ENCODE data around the gene SYAP1. TPM values are rescaled to one million over a fixed set of nuclear protein-coding genes. Genes with fewer than 3 reads are reported as not detected.

Gene SYAP1
- total and polyA plus RNA-seq, 9 of the 15 experiments (the other 6 are each of a cell fraction or from before 2014, with no cell fraction given) = 5.7 to 35.3 (median 27.6) TPM

DNA sequence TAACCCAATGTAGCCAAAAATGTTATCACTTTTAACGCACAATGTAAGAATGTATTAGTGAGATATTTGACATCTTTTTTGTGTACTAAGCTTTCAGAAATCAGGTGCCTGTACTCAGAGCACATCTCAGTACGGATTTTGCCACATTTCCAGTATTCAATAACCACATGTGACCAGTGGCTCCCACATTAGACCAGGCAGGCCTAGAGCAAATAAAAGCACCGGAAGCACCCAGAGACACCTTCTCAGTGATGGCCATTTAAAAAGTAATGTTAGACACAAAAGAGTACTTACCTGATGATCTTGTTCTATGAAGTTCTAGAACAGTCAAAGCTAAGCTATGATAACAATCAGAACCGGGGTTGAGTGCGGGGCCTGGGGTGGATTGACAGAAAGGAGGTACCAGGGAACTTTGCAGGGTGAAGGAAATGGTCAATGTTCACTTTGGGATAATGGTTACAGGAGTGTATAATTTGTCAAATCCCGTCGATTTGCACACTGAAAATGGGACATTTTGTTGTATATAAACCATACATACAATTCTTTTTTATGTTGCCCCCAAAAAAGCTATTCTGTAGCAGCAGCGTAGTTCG is 8.1 kb upstream of the SYAP1 start (continued):
- TF ChIP-seq, protein P1, sequence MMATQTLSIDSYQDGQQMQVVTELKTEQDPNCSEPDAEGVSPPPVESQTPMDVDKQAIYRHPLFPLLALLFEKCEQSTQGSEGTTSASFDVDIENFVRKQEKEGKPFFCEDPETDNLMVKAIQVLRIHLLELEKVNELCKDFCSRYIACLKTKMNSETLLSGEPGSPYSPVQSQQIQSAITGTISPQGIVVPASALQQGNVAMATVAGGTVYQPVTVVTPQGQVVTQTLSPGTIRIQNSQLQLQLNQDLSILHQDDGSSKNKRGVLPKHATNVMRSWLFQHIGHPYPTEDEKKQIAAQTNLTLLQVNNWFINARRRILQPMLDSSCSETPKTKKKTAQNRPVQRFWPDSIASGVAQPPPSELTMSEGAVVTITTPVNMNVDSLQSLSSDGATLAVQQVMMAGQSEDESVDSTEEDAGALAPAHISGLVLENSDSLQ (IDR thresholded peaks at IDR 0.05) = peak; percentile 32; the same call in 1 of the 2 replicates
- TF ChIP-seq KAT7 (CRISPR knock-in tag; IDR thresholded peaks at IDR 0.05; ENCODE audit: borderline replicate concordance) = peak; percentile 40; the same call in 1 of the 2 replicates

DNA sequence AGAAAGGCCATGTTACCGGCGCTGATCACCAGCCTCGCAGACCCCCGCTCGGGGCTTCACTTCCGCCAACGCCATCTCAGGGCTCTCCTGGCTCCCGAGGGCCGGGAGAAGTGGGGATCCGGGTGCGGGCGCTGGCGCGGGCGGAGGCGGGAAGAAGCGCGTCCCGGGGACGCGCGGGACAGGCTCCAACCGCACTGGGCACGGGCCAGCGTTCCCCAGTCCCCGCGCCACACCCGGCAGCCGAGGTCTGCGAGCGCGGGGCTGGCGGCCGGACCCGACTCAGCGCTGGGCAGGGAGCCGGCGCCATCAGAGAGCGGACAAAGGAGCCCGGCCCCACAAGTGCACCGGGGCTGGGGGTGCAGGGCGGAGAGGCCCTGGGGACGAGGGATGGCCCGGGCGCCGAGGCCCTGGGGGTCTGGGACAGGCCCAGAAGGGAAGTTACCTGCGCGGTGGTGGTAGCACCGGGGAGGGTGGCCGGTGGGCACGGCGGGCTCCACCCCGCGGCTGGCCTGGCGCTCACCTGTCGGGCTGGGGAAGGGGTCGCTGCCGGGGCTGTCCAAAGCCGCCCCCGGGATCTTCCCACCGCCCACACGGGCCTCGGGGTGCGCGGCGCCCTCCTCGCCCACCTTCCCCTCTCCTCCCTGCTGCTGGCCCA is 7.4 kb upstream of the SYAP1 start:
- H3K27me3 ChIP-seq (ENCODE audit: control insufficient read depth in 2 of 2, insufficient read depth in 2 of 2, low read length in 2 of 2) = no peaks in the 10 kb centered on the region
- peak overlapping the region; percentile 82 to 97 for H3K9ac ChIP-seq (ENCODE audit: insufficient read depth in 1 of 2, low read depth in 2 of 2, low read length in 2 of 2)
- H3K9me1 ChIP-seq (ENCODE audit: control insufficient read depth, insufficient read depth, low read length) = no peaks in the 10 kb centered on the region
- ChIA-PET POLR2A (interaction anchor here (0.7 to 1.3 kb wide), 5 partner anchors 8 to 101 kb away, joined by 3 to 6 read pairs (median 4); partner anchors contain the start of gene SYAP1), CTCF (ENCODE audit: low intra/inter-chr PET ratio) (no interaction called here)
- peaks cover 0 to 17% of the 10 kb centered on the region in 2 experiments; a peak in 4 of 5 replicates for H3K4me1 ChIP-seq (replicated peaks in 1 of 2; ENCODE audit: control insufficient read depth in 2 of 2, insufficient read depth in 2 of 2, low read length in 2 of 2)
- peaks cover 7% of the 10 kb centered on the region; the same call in 2 of the 3 replicates for H3K36me3 ChIP-seq (ENCODE audit: control insufficient read depth, insufficient read depth, low read length)
- no peaks in the 10 kb centered on the region for H3K9me3 ChIP-seq (replicated peaks; ENCODE audit: control insufficient read depth, insufficient read depth, low read depth, low read length)
- H3K4me2 ChIP-seq (ENCODE audit: insufficient read depth, low read length) = peak overlapping the region; percentile 87
- peak; percentile 17 to 59 (median 48) for DNase-seq (ENCODE audit: extremely low read depth in 1 of 4, low spot score in 3 of 4)
- peak overlapping the region; percentile 99 for H2AFZ ChIP-seq (ENCODE audit: low read depth, low read length)
- H3K27ac ChIP-seq (ENCODE audit: extremely low read depth, low read depth, low read length) = peak overlapping the region; percentile 83
- H3K4me3 ChIP-seq = peak overlapping the region; percentile 69
- ATAC-seq = peak; percentile 78
- no TSS peak for BruUV-seq (replicated peaks)
- peaks cover 28% of the 10 kb centered on the region for H3K79me2 ChIP-seq (ENCODE audit: control insufficient read depth, insufficient read depth, low read length)
- intact Hi-C loops (cut with micrococcal nuclease) (no loop called here), in situ Hi-C loops (cut with MboI) (no loop called here)
- under 1% methylated on average over 14 of the region's 67 CpGs for WGBS (ENCODE audit: insufficient coverage, low coverage, missing lambda C conversion rate)
- H4K20me1 ChIP-seq (replicated peaks; ENCODE audit: control insufficient read depth, insufficient read depth, low read length) = no peaks in the 10 kb centered on the region
- FAIRE-seq = no peak
- TF ChIP-seq, protein P2, sequence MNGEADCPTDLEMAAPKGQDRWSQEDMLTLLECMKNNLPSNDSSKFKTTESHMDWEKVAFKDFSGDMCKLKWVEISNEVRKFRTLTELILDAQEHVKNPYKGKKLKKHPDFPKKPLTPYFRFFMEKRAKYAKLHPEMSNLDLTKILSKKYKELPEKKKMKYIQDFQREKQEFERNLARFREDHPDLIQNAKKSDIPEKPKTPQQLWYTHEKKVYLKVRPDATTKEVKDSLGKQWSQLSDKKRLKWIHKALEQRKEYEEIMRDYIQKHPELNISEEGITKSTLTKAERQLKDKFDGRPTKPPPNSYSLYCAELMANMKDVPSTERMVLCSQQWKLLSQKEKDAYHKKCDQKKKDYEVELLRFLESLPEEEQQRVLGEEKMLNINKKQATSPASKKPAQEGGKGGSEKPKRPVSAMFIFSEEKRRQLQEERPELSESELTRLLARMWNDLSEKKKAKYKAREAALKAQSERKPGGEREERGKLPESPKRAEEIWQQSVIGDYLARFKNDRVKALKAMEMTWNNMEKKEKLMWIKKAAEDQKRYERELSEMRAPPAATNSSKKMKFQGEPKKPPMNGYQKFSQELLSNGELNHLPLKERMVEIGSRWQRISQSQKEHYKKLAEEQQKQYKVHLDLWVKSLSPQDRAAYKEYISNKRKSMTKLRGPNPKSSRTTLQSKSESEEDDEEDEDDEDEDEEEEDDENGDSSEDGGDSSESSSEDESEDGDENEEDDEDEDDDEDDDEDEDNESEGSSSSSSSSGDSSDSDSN (IDR thresholded peaks at IDR 0.05; ENCODE audit: borderline replicate concordance in 1 of 2, low read depth in 2 of 2, low read length in 2 of 2) = 0 out of 4 replicates have a peak, but pooled peaks of 1 of the 2 experiments have one; percentile 32
- TF ChIP-seq PHF8 (IDR thresholded peaks at IDR 0.05; ENCODE audit: borderline replicate concordance, low read length) (peak; percentile 60; the same call in 1 of the 2 replicates), XRCC4 (IDR thresholded peaks at IDR 0.05; ENCODE audit: extremely low read depth, insufficient read depth, insufficient read length) (no peak), BRCA1 (IDR thresholded peaks at IDR 0.05) (no peak), BRCA1 (CRISPR knock-in tag; IDR thresholded peaks at IDR 0.05) (no peak), ZFX (CRISPR knock-in tag; IDR thresholded peaks at IDR 0.05) (0 out of 2 replicates have a peak, but pooled peaks have one; percentile 91), HMGN3 (IDR thresholded peaks at IDR 0.05; ENCODE audit: borderline replicate concordance, extremely low read depth, insufficient read length, low read depth, low read length) (peak; percentile 30), ELF1 (tag; IDR thresholded peaks at IDR 0.05) (peak; percentile 27; the same call in 1 of the 2 replicates), CCNT2 (IDR thresholded peaks at IDR 0.05; ENCODE audit: borderline replicate concordance, extremely low read depth, insufficient read length, low read depth, low read length) (peak; percentile 26), NONO (IDR thresholded peaks at IDR 0.05; ENCODE audit: low read depth in 2 of 2, low read length in 1 of 2) (peak in 1 of 2 experiments; percentile 44; a peak in 1 of 4 replicates), RFX7 (CRISPR knock-in tag; IDR thresholded peaks at IDR 0.05) (no peak), TAF1 (IDR thresholded peaks at IDR 0.05; ENCODE audit: control insufficient read depth, extremely low read depth, insufficient read depth, low read length, severe bottlenecking) (peak; percentile 8), EGR1 (conservative IDR thresholded peaks at IDR 0.05) (peak; percentile 66)

All from K562 (cell line).